ENCODE data around the gene MRPS27. TPM values are rescaled to one million over a fixed set of nuclear protein-coding genes. Genes with fewer than 3 reads are reported as not detected.

MRPS27 gene
- total RNA-seq, 4 donors from 2014 or later, result 20.8 to 39.6 (median 24.7) TPM

DNA sequence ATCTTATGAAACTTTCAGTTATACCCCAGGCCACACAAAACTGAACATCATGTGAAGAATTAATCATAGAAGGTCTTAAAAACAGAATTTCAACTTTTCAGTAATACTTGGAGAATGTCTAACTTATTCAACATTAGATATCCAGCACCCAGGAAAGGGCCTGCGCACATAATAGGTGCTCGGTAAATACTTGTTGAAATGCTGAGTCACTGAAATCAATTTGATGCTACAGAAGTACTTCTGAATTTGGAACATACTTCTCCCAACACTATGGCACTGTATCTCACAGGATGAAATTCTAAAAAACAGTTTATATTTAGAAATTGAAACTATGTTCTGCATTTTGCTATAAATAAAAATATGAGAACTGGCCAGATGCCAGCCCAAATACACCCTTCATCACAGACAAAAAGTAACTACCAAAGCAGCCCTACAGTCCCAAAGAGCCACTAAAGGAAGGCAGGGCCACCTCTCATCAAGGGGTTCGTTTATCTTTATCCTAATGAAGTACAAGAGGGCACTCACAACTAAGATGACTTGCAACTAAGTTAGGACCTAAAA is 26.5 kb downstream of the MRPS27 start:
- TF ChIP-seq POLR2A (IDR thresholded peaks at IDR 0.05), result no peak
- TF ChIP-seq, protein P1, sequence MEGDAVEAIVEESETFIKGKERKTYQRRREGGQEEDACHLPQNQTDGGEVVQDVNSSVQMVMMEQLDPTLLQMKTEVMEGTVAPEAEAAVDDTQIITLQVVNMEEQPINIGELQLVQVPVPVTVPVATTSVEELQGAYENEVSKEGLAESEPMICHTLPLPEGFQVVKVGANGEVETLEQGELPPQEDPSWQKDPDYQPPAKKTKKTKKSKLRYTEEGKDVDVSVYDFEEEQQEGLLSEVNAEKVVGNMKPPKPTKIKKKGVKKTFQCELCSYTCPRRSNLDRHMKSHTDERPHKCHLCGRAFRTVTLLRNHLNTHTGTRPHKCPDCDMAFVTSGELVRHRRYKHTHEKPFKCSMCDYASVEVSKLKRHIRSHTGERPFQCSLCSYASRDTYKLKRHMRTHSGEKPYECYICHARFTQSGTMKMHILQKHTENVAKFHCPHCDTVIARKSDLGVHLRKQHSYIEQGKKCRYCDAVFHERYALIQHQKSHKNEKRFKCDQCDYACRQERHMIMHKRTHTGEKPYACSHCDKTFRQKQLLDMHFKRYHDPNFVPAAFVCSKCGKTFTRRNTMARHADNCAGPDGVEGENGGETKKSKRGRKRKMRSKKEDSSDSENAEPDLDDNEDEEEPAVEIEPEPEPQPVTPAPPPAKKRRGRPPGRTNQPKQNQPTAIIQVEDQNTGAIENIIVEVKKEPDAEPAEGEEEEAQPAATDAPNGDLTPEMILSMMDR (IDR thresholded peaks at IDR 0.05), result no peak
- Histone ChIP-seq H3K9me3 (no peaks in the 10 kb centered on the region), H3K27ac (no peak overlapping the region), H3K4me1 (no peaks in the 10 kb centered on the region), H3K27me3 (no peaks in the 10 kb centered on the region), H3K36me3 (no peaks in the 10 kb centered on the region), H3K4me3 (no peak overlapping the region)
- no peak for DNase-seq

DNA sequence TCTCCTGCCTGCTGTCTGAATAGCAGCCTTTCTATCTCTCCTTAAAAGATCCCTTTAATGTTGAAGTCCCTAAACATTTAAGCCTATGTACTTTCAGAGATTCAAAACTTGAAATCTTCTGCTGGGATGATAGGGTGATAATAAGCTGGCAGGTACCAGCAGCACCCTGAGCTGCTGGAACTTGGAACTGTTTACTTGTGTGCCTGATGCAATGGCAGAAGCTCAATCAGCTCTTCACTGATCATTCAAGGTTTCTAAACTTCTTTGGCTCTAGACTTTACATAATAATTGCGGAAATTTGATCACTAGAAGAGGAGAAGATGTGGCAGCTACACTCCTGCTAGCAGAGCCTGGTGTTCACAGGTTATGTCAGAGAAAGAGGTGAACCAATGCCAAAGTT is 27.6 kb downstream of the MRPS27 start:
- TF ChIP-seq POLR2A (IDR thresholded peaks at IDR 0.05), result no peak
- TF ChIP-seq, protein P1 (IDR thresholded peaks at IDR 0.05), result no peak
- H3K4me3 ChIP-seq, result no peak overlapping the region
- DNase-seq, result no peak
- H3K9me3 ChIP-seq, result no peaks in the 10 kb centered on the region
- no peak overlapping the region for H3K27ac ChIP-seq
- H3K36me3 ChIP-seq, result no peaks in the 10 kb centered on the region
- H3K27me3 ChIP-seq, result no peaks in the 10 kb centered on the region
- no peaks in the 10 kb centered on the region for H3K4me1 ChIP-seq

DNA sequence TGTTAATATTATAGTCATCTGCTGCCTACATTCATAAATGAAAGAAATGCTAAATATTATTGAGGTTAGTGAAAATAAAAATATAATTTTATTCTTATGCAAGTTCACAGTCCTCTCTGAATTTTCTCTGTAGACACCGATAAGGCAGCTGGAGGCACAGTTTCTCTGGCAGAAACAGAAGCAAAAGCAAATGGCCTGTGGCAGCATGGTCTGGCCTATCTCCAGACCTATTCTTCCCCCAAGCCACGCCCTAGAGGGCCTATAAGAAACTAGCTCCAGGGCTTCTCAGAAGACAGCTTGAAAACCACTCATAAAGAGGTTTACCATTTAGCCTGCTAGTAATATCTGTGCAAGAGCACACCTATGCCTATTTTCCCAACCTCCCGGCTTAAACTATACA is 28.4 kb downstream of the MRPS27 start:
- Histone ChIP-seq H3K36me3 (no peaks in the 10 kb centered on the region), H3K4me1 (no peaks in the 10 kb centered on the region), H3K4me3 (no peak overlapping the region), H3K27me3 (no peaks in the 10 kb centered on the region), H3K27ac (no peak overlapping the region), H3K9me3 (no peaks in the 10 kb centered on the region)
- no peak for DNase-seq
- TF ChIP-seq, protein P1 (IDR thresholded peaks at IDR 0.05), result no peak
- TF ChIP-seq POLR2A (IDR thresholded peaks at IDR 0.05), result no peak

DNA sequence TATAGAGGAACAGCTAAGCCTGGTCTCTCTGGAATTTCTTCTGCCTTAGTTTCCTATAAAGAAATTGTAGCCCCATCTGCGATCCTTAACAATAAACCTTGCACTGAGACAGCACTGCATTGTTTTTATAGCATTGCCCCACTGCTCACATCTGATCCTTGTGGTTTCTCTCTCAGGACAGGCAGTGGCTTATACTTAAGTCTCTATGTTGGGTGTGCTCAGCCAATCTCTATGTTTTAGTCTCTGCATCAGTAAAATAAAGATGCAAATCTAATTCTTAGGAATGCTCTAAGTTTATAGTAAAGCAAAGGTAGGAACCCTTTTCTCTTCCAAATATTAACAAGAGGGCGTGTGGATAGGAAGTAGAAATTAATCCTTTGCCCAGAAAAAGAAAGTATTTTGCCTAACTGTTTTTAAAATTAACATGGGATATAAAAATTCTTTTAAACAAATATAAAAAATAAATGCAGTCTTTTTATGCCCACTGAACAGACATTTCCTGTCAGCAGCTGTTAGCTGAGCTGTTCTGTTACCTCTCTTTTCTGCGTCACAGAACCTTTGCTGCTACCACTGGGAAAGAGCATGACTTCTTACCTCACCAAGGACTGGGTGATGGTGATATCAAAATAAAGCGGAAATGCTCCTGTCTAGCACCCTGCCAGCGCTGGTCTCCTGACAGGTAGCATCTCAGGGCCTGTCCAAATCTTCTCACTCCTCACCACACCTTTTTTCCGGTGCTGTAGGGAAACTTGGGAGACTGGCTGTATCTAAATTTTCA is 29.5 kb downstream of the MRPS27 start:
- Histone ChIP-seq H3K4me1 (no peaks in the 10 kb centered on the region), H3K9me3 (no peaks in the 10 kb centered on the region), H3K4me3 (no peak overlapping the region), H3K27me3 (no peaks in the 10 kb centered on the region), H3K36me3 (no peaks in the 10 kb centered on the region), H3K27ac (no peak overlapping the region)
- DNase-seq, result no peak
- TF ChIP-seq POLR2A (IDR thresholded peaks at IDR 0.05), result no peak
- TF ChIP-seq, protein P1 (IDR thresholded peaks at IDR 0.05), result no peak

DNA sequence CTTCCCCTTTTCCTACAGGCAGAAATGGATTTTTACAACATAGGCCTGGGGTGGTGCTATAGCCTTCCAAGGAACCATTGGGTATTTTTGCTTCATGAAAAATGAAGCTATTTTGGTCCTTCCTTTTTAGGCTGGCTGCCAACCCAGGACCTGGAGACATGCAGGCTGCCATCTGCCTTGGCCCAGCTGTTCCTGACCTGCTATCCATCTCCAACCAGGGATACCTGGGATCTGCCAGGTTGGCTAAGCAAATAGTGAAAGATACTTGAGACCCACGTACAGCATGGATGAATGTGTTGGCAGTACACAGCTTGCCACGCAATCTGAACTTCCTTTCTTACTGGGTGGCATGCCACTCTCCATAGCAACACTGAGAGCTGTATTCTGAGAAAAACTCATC is 31.1 kb downstream of the MRPS27 start:
- Histone ChIP-seq H3K9me3 (no peaks in the 10 kb centered on the region), H3K4me1 (no peaks in the 10 kb centered on the region), H3K4me3 (no peak overlapping the region), H3K36me3 (no peaks in the 10 kb centered on the region), H3K27ac (no peak overlapping the region), H3K27me3 (no peaks in the 10 kb centered on the region)
- no peak for TF ChIP-seq POLR2A (IDR thresholded peaks at IDR 0.05)
- TF ChIP-seq, protein P1 (IDR thresholded peaks at IDR 0.05), result no peak
- DNase-seq, result no peak

Measured in Peyer's patch (tissue), 4 donors.